SJCRH30 (cell line): Measurements from ENCODE around the gene TM9SF2. TPM values are rescaled to one million over a fixed set of nuclear protein-coding genes. Genes with fewer than 3 reads are reported as not detected.

ENCODE experiments used
- DNase-seq, 2 experiments: peaks; one replicate each; pipeline ENCODE4 v3.0.0-alpha.2; 2015 to 2020
- H3K27ac ChIP-seq: fragments of 250-450 bp; sonication (Bioruptor Pico); 2 replicates; pipeline ENCODE4 v1.5.1; 2020; ENCODE audit warnings: mild to moderate bottlenecking, moderate library complexity
- H3K27me3 ChIP-seq: fragments of 250-450 bp; sonication (Bioruptor Pico); 2 replicates; pipeline ENCODE4 v1.5.1; 2020; ENCODE audit warnings: mild to moderate bottlenecking, moderate library complexity
- H3K36me3 ChIP-seq: fragments of 250-450 bp; sonication (Bioruptor Pico); 2 replicates; pipeline ENCODE4 v1.5.1; 2020; ENCODE audit warnings: mild to moderate bottlenecking, moderate library complexity
- H3K4me1 ChIP-seq: fragments of 250-450 bp; sonication (Bioruptor Pico); 2 replicates; pipeline ENCODE4 v1.5.1; 2020; ENCODE audit warnings: mild to moderate bottlenecking, moderate library complexity
- H3K4me3 ChIP-seq: fragments of 250-450 bp; sonication (Bioruptor Pico); 2 replicates; pipeline ENCODE4 v1.5.1; 2020; ENCODE audit warnings: mild to moderate bottlenecking, moderate library complexity
- H3K9me3 ChIP-seq: fragments of 250-450 bp; sonication (Bioruptor Pico); replicated peaks from 2 replicates; pipeline ENCODE4 v1.5.1; 2020; ENCODE audit warnings: mild to moderate bottlenecking, moderate library complexity
- total RNA-seq: library from RNA; depleted of rRNA; stranded (reverse); fragments of >200 nt; shearing (Covaris generic); gene quantifications from 2 replicates; pipeline ENCODE4 v1.2.3, GENCODE V29; 2014; rRNA removed

TM9SF2 gene
- total RNA-seq, 1 experiment from 2014 or later, result 104 TPM

DNA sequence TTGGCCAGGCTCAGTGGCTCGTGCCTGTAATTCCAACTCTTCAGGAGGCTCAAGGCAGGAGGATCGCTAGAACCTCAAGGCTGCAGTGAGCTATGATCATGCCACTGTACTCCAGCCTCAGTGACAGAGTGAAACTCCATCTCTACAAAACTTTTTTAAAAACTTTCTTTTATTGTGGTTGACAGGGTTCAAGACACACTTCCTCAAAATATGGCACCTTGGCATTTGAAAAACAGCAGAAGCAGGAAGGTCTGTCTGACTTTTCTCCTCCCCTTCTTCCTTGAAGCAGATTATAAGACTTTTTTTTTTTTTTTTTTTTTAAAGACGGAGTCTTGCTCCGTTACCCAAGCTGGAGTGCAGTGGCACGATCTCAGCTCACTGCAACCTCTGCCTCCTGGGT, 100.3 kb downstream of the TM9SF2 start:
- Histone ChIP-seq H3K36me3 (no peaks in the 10 kb centered on the region), H3K27ac (no peak overlapping the region), H3K27me3 (no peaks in the 10 kb centered on the region), H3K9me3 (no peaks in the 10 kb centered on the region), H3K4me1 (no peaks in the 10 kb centered on the region), H3K4me3 (no peak overlapping the region)
- DNase-seq, result no peak

DNA sequence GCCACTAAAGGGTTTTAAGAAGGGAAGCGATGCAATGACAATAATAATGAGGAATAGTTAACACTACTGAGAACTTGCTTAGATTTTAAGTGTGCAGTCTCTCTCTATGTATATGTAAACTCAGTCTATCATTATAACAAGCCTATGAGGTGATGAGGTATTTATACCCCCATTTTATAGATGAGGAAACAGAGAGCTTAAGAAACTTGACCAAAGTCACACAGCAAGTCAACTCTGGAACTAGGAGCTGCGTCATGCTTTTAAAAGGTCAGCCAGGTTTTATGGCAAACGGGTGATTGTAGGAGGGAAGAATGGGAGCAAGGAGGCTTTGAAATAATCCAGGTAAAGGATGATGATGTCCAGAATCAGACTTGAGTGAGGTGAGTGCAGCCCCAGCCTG, 103.4 kb downstream of the TM9SF2 start:
- no peak overlapping the region for H3K4me3 ChIP-seq
- H3K27me3 ChIP-seq, result no peaks in the 10 kb centered on the region
- no peaks in the 10 kb centered on the region for H3K36me3 ChIP-seq
- DNase-seq, result no peak
- no peaks in the 10 kb centered on the region for H3K9me3 ChIP-seq
- H3K27ac ChIP-seq, result no peak overlapping the region
- no peaks in the 10 kb centered on the region for H3K4me1 ChIP-seq

DNA sequence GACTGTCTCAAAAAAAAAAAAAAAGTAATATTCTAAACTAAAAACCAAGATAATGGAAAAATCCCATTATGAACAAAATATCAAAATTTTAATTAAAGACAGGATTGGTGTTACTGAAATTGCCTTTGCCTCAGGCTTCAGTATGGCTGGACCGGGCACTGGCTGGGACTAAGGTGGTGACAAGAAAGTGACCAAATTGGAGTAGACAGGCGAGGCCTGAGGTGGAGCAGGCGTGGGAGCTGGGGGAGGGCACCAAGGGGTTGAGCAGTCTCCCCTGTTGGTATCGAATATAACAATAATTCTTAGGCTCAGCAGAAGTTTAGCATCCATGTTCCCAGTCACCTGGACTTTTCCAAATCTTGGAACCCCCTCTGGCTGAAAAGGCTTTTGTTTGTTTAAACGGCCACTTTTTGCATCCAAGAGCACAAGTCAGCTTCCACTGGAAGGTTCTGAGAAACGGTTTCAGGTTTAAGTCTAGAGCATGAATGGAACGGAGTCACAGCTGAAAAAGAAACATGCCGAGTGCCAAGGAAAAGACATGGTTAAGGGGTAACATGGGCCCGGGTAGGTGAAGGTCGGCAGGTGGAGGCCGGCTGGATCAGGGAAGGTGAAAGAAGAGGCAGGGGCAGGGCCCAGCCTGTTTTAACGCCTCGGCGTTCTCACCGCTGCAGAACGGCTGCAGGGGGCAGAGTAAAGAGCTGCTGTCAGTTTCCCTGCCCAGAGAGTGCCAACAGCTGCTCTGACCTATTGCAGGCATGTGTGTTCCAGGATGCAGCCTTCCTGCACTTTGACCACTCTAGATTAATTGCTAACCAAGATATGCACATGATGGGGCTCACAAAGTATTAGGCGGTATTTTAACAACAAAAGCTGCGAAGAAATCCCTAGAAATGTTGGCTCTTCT, 104.4 kb downstream of the TM9SF2 start:
- no peaks in the 10 kb centered on the region for H3K27me3 ChIP-seq
- peak overlapping the region; percentile 58 for H3K27ac ChIP-seq
- H3K4me1 ChIP-seq, result no peaks in the 10 kb centered on the region
- peak overlapping the region; percentile 70 for H3K4me3 ChIP-seq
- DNase-seq, result peak; percentile 54 to 69
- H3K9me3 ChIP-seq, result no peaks in the 10 kb centered on the region
- no peaks in the 10 kb centered on the region for H3K36me3 ChIP-seq

DNA sequence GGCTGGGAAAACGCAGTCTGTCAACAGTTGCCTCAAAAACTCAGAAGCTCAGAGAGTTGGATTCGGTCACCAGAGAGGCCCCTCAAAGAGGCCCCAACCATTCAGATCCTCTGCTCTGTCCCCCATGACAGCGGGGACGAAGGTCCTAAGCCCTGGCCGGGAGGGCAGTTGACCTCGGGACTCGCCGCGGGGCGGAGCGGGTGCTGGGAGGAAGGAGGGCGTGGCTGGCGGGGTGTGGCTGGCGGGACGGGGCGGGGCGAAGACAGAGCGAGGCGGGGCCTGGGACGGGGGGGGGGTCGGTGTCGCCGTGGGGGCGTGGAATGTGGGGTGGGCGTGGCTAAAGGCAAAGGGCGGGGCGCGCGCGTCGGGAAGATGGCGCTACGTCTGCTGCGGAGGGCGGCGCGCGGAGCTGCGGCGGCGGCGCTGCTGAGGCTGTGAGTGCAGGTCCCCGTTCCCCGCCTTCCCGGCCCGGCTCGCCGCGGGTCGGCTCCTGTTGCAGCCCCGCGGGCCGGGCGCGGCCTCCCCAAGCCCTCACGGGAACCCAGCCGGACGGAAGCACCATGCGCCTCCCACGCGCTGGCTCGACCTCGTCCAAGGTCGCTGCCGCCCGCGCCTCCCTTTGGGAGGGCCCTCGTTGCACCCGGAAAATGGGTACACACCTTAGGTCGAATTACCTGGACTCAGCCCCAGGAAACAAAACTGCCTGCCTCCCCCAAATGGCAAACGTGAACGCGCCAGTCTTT, 105.2 kb downstream of the TM9SF2 start, which contains the start of gene CLYBL:
Gene CLYBL, plus strand, starts transcription at position 367 of the 743 bp plus-strand sequence.
- Histone ChIP-seq H3K9me3 (no peaks in the 10 kb centered on the region), H3K27ac (peak within 1 kb of the TSS; percentile 58), H3K4me3 (peak within 1 kb of the TSS; percentile 70), H3K27me3 (no peaks in the 10 kb centered on the region; the same call in 1 of the 2 replicates), H3K36me3 (no peaks in the 10 kb centered on the region), H3K4me1 (no peaks in the 10 kb centered on the region)
- DNase-seq, result peak; percentile 81 to 83

DNA sequence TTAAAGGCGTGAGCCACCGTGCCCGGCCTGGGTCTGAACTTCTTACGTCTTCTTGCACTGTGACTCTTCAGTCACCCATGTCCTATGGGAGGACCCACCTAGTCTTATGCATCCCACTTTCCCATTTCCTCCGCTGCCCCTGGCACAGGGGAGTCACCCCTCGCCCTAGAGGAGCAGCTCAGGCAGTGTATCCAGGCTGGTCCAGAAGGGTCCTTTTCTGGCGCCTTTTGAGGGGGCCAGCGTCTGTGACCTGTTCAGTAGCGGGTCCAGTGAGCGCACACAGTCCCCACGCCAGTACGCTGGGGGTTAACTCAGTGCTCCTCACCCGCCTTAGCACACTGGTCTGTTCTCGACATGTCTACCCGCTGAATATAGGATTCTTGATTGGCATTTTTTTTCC, 107.1 kb downstream of the TM9SF2 start:
- H3K27ac ChIP-seq, result no peak overlapping the region
- no peak overlapping the region for H3K4me3 ChIP-seq
- no peaks in the 10 kb centered on the region; the same call in 1 of the 2 replicates for H3K27me3 ChIP-seq
- no peaks in the 10 kb centered on the region for H3K4me1 ChIP-seq
- H3K36me3 ChIP-seq, result no peaks in the 10 kb centered on the region
- H3K9me3 ChIP-seq, result no peaks in the 10 kb centered on the region
- no peak for DNase-seq

DNA sequence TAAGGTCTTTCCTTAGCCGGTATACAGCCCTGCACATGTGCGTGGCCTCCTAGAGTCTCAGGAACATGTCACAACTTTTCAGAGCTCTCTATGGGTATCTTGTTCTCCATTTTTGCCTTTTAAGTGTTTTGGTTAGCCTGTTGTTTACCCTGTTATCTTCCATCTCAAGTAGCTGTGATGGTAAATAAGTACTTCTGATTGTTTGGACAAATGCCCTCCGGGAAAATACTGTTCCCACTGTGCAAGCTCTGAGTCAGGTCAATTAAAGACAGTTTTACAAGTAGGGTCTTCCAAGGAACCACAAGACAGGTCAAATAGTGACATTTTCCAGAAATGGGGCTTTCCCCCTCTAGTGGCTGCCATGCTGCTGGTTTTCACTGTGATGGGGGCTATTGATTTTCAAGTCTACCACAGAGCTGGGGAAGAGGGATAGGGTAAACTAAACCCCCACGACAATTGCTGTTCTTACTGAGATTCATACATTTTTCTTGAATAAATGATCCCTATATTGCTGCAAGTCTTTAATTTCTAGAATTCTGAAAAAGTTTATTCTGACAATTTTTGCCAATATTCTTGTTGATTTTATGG, 109.5 kb downstream of the TM9SF2 start:
- no peak for DNase-seq

More for the DNA sequence above, 109.5 kb downstream of the TM9SF2 start:
- Histone ChIP-seq H3K27me3 (no peaks in the 10 kb centered on the region; the same call in 1 of the 2 replicates), H3K4me3 (no peak overlapping the region), H3K4me1 (no peaks in the 10 kb centered on the region), H3K9me3 (no peaks in the 10 kb centered on the region), H3K27ac (no peak overlapping the region), H3K36me3 (no peaks in the 10 kb centered on the region)

Other genes starting within 250 kb of the TM9SF2 start
- gene GPR18, start 243.1 kb upstream of the TM9SF2 start, total RNA-seq, result not detected in 2 replicates
- not detected in 2 replicates for gene GPR183, start 194.1 kb upstream of the TM9SF2 start, total RNA-seq
- gene CLYBL, start 105.2 kb downstream of the TM9SF2 start, total RNA-seq, result 0.02 and 0.46 TPM in 2 replicates